ENCODE data around the gene SLC38A10. TPM values are rescaled to one million over a fixed set of nuclear protein-coding genes. Genes with fewer than 3 reads are reported as not detected.
A peak's percentile ranks its signal among the peaks of the same experiment; 100 is the strongest.

SLC38A10 gene
- total RNA-seq, 2 experiments from 2014 or later = 35.7 to 38.7 TPM

DNA sequence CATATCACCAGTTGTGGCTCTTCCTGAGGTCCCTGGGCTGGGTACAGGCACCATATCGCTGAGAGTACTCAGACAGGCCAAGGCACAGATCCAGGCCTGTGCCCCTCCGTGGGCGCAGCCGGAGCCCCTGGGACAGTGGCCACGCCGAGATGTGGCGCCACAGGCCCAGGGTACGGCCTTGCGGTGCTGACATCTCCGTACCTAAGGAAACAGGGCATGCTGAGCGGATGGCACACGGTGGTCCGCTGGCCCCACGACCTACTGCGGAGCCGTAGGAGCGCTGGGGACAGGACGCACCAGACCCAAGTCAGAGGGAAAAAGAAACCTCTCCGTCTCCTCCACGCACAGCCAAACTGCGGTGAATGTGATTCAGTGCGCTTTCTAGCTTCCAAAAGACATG is 29.5 kb downstream of the SLC38A10 start:
- no peak for DNase-seq
- Mint-ChIP-seq H3K4me3 (no peak overlapping the region), H3K27ac (no peak overlapping the region), H3K27me3 (no peaks in the 10 kb centered on the region), H3K9me3 (no peaks in the 10 kb centered on the region), H3K36me3 (peaks cover 12% of the 10 kb centered on the region), H3K4me1 (peaks cover 4% of the 10 kb centered on the region)

DNA sequence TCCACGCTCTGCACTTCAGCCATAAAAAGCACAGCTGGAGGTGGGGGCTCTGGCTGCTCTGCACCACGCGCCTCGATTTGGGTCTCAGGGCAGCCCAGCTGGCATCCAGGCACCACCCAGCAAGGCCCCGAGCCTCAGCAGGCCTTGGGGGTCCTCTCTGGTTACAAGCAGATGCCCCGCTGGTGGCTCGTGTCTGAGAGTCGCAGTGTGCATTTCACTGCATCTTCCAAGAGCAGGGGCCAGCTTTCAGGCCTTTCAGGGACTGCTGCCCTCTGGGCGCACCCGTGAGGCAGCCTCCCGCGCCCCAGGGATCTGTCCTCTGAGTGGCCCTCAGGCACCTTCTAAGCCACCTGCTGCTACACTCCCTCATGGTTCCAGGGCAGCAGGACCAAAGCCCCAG is 30.5 kb downstream of the SLC38A10 start:
- DNase-seq = no peak
- Mint-ChIP-seq H3K36me3 (peaks cover 12% of the 10 kb centered on the region), H3K27ac (no peak overlapping the region), H3K9me3 (no peaks in the 10 kb centered on the region), H3K4me1 (peaks cover 4% of the 10 kb centered on the region), H3K27me3 (no peaks in the 10 kb centered on the region), H3K4me3 (no peak overlapping the region)

DNA sequence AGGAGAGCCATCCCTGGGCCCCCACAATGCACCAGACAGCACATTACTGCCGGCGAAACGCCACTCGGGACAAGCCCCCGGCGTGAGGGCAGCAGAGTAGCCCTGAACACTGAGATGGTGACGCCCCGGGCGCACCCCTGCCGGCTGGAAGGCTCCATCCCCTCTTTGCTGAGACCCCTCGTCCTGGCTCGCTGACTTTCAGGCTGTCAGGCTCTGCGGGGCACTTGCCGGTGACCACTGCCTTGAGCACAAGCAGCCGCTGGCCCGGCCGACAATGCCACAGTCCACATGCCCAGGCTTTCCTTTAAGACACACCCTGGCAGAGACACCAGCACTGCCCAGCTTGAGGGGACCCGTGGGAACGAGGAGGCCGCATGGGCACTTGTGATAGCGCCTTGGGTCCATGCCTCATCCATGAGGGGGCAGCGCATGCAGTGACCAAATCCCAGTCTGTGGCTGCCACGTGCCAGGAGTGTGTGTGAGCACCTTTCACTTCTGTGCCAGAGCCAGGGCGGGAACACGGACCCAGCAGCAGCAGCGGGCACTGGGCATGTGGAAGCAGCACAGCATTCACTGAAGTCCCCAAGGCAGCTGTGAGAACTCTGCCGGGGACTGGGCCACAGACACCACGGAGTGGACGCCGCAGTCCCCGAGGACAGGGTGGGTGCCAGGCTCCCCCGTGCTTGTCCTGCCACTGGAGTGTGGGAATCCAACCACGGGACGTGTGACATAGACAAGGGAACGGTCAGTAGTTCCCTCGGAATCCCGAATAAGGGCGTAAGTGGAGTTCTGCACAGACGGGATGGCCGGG is 31.5 kb downstream of the SLC38A10 start:
- DNase-seq = no peak
- Mint-ChIP-seq H3K27ac (no peak overlapping the region), H3K27me3 (no peaks in the 10 kb centered on the region), H3K4me3 (no peak overlapping the region), H3K36me3 (peaks cover 10% of the 10 kb centered on the region), H3K9me3 (no peaks in the 10 kb centered on the region), H3K4me1 (peaks cover 4% of the 10 kb centered on the region)

DNA sequence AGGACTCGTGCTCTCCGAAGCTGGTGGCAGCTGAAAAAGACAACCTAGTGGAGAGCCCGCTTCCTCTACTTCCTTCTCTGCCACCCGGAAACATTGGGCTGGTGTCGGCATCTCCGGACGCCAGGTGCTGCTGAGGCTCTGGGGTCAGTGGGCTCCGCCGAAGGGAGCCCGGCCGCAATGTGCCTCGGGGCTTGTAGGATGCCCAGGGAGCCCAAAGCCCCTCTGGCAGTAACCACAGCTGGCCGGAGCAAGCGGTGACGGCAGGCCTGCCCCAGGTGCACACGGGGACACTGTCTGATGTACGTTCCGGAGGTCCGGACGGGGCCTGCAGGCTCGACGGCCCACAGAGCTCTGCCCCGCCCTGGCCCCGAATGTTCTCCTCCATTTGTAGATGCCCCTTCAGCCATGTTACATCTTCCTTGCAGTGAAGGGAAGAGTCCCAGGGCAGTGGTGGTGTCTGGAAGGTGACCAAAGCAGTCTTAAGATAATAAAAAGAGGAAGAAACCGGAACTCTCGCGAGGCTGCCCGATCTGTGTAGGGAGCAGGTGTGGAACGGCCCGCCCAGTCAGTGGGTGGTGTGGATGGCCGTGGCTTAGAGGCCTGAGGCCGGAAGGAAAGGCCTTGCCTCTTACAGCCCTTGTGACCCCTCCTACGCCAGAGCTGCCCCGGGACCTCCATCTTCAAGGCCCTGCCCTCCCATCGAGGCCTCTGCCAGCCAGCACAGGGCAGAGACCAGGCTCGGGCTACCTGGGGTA is 33.3 kb downstream of the SLC38A10 start:
- Mint-ChIP-seq H3K4me3 (no peak overlapping the region), H3K27ac (no peak overlapping the region), H3K4me1 (no peaks in the 10 kb centered on the region), H3K27me3 (no peaks in the 10 kb centered on the region), H3K9me3 (no peaks in the 10 kb centered on the region), H3K36me3 (peaks cover 4% of the 10 kb centered on the region)
- DNase-seq = no peak

DNA sequence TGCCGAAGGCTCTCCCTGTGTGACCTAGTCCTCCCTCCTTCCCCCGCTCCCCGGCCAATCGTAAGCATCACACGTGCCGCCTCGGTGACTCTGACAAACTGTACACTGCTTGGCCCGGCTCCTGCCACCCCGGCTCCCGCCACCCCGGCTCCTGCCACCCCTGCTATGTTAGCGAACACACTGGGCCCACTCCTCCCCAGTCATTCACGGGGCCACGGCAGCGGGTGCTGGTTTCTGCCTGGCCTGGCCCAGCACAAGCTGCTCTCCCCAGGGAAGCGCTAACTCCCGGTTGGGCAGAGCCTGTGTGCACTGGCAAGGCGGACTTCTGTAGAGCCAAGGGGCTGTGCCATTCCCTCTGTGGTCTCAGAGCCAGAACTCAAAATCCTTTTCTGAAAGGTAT is 34.0 kb downstream of the SLC38A10 start:
- no peaks in the 10 kb centered on the region for H3K9me3 Mint-ChIP-seq
- no peak overlapping the region for H3K4me3 Mint-ChIP-seq
- no peaks in the 10 kb centered on the region for H3K27me3 Mint-ChIP-seq
- no peak for DNase-seq
- peaks cover 4% of the 10 kb centered on the region for H3K36me3 Mint-ChIP-seq
- no peaks in the 10 kb centered on the region for H3K4me1 Mint-ChIP-seq
- no peak overlapping the region for H3K27ac Mint-ChIP-seq

DNA sequence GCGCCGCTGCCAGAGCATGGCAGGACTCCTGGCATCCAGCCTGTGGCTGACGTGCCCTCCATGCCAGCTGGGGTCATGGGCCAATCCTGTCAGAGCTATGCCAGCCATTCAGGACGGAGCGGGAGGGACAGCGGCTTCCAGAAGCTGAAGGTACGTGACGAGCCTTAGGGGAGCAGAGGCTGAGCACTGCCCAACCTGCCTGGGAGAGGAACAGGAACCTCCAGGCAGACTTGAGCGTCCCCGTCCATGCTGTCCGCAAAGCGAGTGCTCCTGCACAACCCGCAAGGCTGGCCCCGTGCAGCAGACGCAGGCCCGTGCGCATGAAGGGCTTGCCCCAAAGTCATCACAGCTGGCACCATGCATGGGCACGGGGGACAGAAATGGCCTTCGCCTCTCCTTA is 34.5 kb downstream of the SLC38A10 start:
- peaks cover 4% of the 10 kb centered on the region for H3K36me3 Mint-ChIP-seq

DNA sequence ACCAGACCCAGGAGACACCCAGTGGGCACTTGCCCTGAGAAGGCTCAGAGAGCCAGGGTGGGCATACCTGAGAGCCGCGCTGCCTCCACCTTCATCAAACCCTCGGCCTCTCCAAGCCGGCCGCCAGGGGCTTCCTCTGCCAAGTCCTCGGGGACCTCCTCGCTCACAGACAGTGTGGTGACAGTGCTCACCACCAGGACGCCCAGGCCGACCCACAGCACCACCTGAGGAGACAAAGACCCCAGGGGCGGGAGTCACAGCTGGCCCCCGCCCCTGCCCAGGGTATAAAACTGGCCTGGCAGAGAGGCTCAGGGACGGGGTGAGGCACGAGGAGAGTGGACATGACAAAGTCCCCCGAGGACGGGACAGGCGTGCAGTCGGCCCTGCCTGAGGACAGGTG is 34.9 kb downstream of the SLC38A10 start:
- no peaks in the 10 kb centered on the region for H3K27me3 Mint-ChIP-seq
- no peak overlapping the region for H3K27ac Mint-ChIP-seq
- H3K9me3 Mint-ChIP-seq = no peaks in the 10 kb centered on the region
- no peak for DNase-seq
- H3K4me3 Mint-ChIP-seq = no peak overlapping the region
- no peaks in the 10 kb centered on the region for H3K4me1 Mint-ChIP-seq
- peaks cover 1% of the 10 kb centered on the region for H3K36me3 Mint-ChIP-seq

More for the DNA sequence above, 34.5 kb downstream of the SLC38A10 start:
- Mint-ChIP-seq H3K27me3 (no peaks in the 10 kb centered on the region), H3K4me3 (no peak overlapping the region), H3K9me3 (no peaks in the 10 kb centered on the region), H3K4me1 (no peaks in the 10 kb centered on the region), H3K27ac (no peak overlapping the region)
- DNase-seq = no peak

DNA sequence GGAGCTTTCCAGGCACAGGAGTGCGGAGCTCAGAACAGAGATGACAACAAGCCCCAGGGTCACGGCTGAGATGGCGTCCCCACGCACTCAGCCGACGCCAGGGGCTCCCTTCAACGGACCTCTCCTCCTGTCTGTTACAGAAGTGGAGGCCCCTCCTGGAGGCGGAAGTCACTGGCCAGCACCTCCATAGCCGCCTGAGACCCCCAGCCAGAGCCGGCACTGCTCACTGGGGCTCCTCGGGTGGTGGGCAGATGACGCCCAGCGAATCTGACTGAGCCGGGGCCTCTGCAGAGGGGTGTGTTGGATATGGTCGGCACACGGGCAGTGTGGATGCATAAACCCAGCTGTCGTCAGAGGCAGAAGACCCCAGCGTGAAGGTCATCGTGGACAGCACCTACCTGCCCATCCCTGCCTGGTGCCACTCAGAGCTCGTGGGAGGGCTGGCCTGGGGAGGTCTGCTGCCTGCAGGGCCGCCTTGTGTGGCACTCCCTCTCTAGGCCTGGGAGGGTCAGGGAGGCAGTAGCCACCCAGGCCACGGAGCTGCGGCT is 36.0 kb downstream of the SLC38A10 start:
- no peak overlapping the region for H3K4me3 Mint-ChIP-seq
- peaks cover 1% of the 10 kb centered on the region for H3K36me3 Mint-ChIP-seq
- H3K4me1 Mint-ChIP-seq = no peaks in the 10 kb centered on the region
- no peaks in the 10 kb centered on the region for H3K9me3 Mint-ChIP-seq
- H3K27ac Mint-ChIP-seq = no peak overlapping the region
- no peak for DNase-seq
- H3K27me3 Mint-ChIP-seq = no peaks in the 10 kb centered on the region

DNA sequence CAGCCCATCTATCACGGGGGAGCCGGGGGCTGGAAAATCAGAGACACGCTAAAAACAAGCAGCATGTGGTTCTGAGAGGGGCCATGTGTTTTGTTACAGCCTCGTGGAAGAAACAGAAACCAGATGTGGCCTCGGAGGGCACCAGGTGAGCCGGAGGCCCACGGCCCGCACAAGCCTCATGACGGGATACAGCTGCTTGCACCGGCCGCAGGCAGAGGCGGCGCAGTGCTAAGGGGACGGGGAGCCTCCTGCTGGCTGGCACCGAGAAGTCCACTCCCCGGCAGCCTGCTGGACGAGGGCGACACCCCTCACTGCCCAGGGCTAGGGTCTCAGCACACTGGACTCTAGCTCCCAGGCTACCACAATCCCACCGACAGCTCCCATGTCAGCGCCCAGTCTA is 36.8 kb downstream of the SLC38A10 start:
- Mint-ChIP-seq H3K9me3 (no peaks in the 10 kb centered on the region), H3K4me1 (no peaks in the 10 kb centered on the region), H3K27me3 (no peaks in the 10 kb centered on the region), H3K36me3 (peaks cover 7% of the 10 kb centered on the region), H3K27ac (no peak overlapping the region), H3K4me3 (no peak overlapping the region)
- DNase-seq = no peak

DNA sequence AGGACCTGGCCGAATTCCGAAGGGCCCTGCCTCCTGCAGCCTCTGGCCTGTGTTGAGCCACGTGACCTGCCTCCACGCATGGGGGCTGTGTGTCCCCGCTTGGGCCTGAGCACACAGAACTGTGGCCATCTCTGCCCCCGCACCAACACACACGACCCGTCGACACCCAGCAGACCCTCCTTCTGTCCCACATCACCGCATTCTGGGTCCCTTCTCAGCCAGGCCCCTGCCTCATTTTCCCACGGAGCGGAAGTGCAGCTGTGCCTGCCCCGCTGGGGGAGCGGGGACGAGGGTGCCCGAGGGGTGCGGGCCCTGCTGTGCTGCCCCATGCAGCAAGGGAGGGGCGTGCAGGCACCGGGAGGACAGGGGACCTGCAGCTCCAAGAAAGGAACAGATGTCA is 37.6 kb downstream of the SLC38A10 start:
- Mint-ChIP-seq H3K27ac (no peak overlapping the region), H3K4me3 (no peak overlapping the region), H3K27me3 (no peaks in the 10 kb centered on the region), H3K36me3 (peaks cover 9% of the 10 kb centered on the region), H3K4me1 (peaks cover 2% of the 10 kb centered on the region), H3K9me3 (no peaks in the 10 kb centered on the region)
- no peak for DNase-seq

DNA sequence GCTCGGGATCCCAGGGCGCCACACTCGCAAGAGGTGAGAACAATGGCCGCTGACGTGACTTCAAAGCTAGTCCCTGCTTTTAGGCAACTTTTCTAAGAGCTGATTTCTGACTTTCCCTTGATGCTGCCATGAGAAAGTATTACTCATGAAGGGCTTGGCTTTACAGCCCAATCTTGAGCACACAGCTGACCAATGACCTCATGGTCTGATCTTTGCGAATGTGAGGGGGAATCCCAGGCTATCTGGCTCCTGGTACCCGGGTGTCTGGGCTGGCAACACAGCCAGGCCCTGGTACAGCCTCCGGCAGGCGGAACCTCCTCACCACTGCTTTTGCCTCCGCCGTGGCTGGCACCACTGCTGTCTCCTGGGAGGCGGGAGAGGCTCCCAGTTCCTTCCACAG is 38.5 kb downstream of the SLC38A10 start:
- H3K4me3 Mint-ChIP-seq = no peak overlapping the region
- H3K36me3 Mint-ChIP-seq = peaks cover 11% of the 10 kb centered on the region
- H3K27ac Mint-ChIP-seq = no peak overlapping the region
- H3K9me3 Mint-ChIP-seq = no peaks in the 10 kb centered on the region
- no peaks in the 10 kb centered on the region for H3K27me3 Mint-ChIP-seq
- H3K4me1 Mint-ChIP-seq = peaks cover 8% of the 10 kb centered on the region
- DNase-seq = no peak

DNA sequence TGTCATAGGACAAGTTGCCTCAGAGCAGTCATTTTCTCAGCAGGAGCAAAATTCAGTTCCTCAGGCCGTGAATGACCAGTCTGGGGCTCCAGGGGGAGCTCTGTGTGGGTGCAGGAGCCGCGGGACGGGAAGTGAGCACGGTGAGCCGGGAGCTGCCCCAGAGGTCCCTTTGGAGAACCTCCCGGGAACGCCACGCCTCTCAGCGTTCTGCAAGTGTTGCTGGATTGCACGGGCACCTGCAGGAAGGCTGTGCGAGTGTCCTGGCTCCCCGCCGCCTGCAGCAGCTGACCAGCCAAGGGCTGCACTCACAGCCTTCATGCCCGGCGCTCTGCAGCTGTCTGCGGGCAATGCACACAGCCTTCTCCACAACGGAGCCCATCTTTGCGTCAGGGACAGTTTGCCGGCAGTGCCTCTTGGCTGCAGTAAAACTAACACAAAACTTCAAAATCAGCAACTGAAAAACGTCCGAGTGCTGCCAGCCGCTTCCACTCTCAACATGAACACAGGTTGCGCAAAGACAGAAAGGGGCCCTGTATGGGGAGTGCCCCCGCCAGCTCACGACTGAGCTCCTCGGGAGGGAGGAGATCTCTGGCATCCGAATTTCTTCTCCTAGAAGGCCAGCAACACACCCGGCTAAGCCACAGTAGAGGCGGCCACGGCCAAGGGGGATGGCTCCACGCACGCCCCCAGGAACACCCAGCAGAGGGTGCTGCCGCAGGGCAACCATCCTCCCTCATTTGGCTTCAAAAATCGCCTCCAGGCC is 40.0 kb downstream of the SLC38A10 start:
- Mint-ChIP-seq H3K36me3 (peaks cover 14% of the 10 kb centered on the region), H3K9me3 (no peaks in the 10 kb centered on the region), H3K27ac (no peak overlapping the region), H3K4me3 (no peak overlapping the region), H3K27me3 (no peaks in the 10 kb centered on the region), H3K4me1 (peaks cover 12% of the 10 kb centered on the region)
- no peak for DNase-seq

DNA sequence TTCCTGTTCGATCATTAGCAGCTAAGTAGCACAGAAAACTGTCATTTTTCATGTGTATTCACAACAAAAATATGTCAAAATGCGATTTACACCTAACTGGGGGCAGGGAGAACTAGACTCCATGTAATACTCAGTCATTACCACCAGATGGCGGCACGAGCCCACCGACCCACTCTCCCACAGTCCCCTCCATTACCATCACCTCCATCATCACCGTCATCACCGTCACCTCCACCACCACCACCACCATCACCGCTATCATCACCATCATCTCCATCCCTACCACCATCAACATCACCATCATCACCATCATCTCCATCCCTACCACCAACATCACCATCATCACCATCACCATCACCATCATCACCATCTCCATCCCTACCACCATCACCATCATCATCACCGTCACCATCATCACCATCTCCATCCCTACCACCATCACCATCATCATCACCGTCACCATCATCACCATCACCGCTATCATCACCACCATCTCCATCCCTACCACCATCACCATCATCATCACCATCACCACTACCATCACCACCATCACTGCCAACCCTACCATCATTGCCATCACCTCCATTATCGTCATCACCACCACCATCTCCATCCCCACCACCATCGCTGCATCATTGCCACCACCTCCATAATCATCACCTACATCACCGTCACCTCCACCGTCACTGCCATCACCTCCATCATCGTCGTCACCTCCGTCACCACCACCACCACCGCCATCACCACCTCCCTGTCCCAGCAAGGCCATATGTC is 41.6 kb downstream of the SLC38A10 start:
- H3K4me3 Mint-ChIP-seq = no peak overlapping the region
- H3K27me3 Mint-ChIP-seq = no peaks in the 10 kb centered on the region
- H3K9me3 Mint-ChIP-seq = no peaks in the 10 kb centered on the region
- H3K4me1 Mint-ChIP-seq = peaks cover 12% of the 10 kb centered on the region
- H3K27ac Mint-ChIP-seq = no peak overlapping the region
- peak; percentile 52 for DNase-seq
- H3K36me3 Mint-ChIP-seq = peaks cover 17% of the 10 kb centered on the region

DNA sequence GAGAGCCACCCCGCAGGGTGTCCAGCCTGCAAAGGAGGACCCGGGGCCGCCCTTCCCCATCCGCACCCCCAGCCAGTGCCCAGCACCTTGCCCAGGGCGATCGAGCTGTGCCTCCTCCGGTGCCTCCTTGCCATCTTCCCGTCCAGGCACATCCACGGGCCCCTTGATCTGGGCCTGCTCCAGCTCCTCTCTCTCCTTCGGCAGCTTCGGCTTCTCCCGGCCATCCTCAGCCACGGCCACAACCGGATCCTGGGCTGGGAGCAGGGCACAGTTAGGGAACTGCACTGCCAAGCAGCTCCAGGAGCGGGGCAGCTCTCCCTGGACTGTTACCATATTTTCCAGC is 42.1 kb downstream of the SLC38A10 start:
- H3K36me3 Mint-ChIP-seq = peaks cover 17% of the 10 kb centered on the region

More for the DNA sequence above, 42.1 kb downstream of the SLC38A10 start:
- Mint-ChIP-seq H3K4me1 (peaks cover 12% of the 10 kb centered on the region), H3K27me3 (no peaks in the 10 kb centered on the region), H3K4me3 (no peak overlapping the region), H3K9me3 (no peaks in the 10 kb centered on the region), H3K27ac (no peak overlapping the region)
- no peak for DNase-seq
